HG02588 (cell line): Measurements from ENCODE around the gene CARM1.

Experiments
- ATAC-seq: cut with Tn5 transposase; IDR thresholded peaks from one replicate; pipeline ENCODE4 v1.9.1; 2021; ENCODE audit warnings: mild to moderate bottlenecking, moderate library complexity; ENCODE audit not compliant: unreplicated experiment

The CARM1 gene

GRCh38 chr19:10968527-10969135 lies 97.3 kb downstream of the CARM1 start:
- no peak for ATAC-seq

DNA sequence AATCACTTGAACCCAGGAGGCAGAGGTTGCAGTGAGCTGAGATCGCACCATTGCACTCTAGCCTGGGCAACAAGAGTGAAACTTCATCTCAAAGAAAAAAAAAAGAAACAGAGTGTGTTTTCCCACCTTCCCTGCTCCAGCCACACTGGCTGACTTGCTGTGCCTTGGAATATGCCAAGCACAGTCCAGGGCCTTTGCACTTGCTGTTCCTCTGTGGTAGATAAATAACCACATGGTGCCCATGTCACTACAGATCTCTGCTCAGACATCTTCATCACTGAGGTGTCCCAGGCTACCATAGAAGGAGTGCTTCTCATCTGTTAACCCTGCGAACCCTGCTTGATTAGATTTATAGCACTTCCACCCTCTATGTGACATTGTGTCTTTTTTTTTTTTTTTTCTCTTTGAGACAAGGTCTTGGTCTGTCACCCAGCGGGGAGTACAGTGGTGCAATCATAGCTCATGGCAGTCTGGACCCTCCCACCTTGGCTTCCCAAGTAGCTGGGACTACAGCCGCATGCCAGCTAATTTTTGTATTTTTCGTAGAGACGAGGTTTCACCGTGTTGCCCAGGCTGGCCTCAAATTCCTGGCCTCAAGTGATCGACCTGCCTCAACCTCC lies 99.9 kb downstream of the CARM1 start:
- ATAC-seq: no peak
